ENCODE data around the gene UBE2B.

GRCh38 chr5:134438721-134439123 lies 67.4 kb downstream of the UBE2B start:
- TF ChIP-seq POLR2AphosphoS5 (IDR thresholded peaks at IDR 0.05; ENCODE audit: borderline replicate concordance, low read depth, low read length) (no peak), EZH2 (IDR thresholded peaks at IDR 0.05) (no peak), FOXP2 (optimal IDR thresholded peaks at IDR 0.05; ENCODE audit: control extremely low read depth, extremely low read length, insufficient read depth) (no peak)

Measured in SK-N-MC (cell line).